ENCODE results near the gene CTNNBL1. TPM values are rescaled to one million over a fixed set of nuclear protein-coding genes. Genes with fewer than 3 reads are reported as not detected.

The CTNNBL1 gene
- total RNA-seq, 1 experiment from 2014 or later = 64.4 TPM

DNA sequence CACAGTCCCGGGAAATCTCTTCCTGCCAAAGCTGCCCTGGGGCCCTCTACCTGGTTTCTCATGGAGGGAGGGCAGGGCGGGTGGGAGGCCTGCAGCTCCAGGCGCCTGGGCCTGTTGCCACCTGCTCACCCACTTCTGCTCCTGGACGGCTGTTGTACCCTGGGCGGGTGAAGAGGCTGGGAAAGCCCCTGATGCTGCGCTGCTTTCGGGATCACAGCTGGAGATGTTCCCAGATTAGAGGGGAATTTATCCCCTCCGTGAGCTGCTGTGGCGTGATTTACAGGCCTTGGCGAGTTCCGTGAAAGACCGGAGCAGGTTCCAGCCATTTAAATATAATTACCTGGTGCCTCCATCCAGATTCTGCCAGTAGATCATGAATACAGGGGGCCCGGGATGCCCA lies 196.8 kb downstream of the CTNNBL1 start (continued):
- no peak for TF ChIP-seq HMGA2 (CRISPR knock-in tag; IDR thresholded peaks at IDR 0.05)
- TF ChIP-seq, protein P1, sequence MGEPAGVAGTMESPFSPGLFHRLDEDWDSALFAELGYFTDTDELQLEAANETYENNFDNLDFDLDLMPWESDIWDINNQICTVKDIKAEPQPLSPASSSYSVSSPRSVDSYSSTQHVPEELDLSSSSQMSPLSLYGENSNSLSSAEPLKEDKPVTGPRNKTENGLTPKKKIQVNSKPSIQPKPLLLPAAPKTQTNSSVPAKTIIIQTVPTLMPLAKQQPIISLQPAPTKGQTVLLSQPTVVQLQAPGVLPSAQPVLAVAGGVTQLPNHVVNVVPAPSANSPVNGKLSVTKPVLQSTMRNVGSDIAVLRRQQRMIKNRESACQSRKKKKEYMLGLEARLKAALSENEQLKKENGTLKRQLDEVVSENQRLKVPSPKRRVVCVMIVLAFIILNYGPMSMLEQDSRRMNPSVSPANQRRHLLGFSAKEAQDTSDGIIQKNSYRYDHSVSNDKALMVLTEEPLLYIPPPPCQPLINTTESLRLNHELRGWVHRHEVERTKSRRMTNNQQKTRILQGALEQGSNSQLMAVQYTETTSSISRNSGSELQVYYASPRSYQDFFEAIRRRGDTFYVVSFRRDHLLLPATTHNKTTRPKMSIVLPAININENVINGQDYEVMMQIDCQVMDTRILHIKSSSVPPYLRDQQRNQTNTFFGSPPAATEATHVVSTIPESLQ (CRISPR knock-in tag; IDR thresholded peaks at IDR 0.05) = no peak
- TF ChIP-seq ZNF317 (CRISPR knock-in tag; IDR thresholded peaks at IDR 0.05; ENCODE audit: borderline replicate concordance, low read depth) = no peak
- no peak for TF ChIP-seq ZBTB21 (CRISPR knock-in tag; IDR thresholded peaks at IDR 0.05; ENCODE audit: borderline replicate concordance)

DNA sequence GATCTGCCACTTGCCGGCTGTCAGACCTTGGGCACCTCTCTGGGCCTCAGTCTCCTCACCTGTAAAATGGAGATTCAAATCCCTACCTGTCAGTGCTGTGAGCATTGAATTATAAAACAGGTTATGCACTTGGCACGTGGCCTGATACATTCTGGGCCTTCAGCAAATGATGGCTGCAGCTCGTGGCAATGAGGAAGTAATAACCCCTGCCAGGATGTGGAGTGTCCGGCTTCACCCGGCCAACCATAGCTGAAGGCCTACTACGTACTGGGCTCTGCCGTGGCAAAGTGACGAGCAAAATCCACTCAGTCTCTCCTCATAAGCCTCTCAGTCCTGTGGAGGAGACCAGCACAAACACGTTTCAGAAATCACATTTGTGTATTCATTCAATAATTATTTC lies 198.2 kb downstream of the CTNNBL1 start:
- no peak for DNase-seq (ENCODE audit: low spot score)
- ATAC-seq = no peak
- no peak for TF ChIP-seq SMAD3 (CRISPR knock-in tag; IDR thresholded peaks at IDR 0.05; ENCODE audit: borderline replicate concordance)
- TF ChIP-seq, protein P2, sequence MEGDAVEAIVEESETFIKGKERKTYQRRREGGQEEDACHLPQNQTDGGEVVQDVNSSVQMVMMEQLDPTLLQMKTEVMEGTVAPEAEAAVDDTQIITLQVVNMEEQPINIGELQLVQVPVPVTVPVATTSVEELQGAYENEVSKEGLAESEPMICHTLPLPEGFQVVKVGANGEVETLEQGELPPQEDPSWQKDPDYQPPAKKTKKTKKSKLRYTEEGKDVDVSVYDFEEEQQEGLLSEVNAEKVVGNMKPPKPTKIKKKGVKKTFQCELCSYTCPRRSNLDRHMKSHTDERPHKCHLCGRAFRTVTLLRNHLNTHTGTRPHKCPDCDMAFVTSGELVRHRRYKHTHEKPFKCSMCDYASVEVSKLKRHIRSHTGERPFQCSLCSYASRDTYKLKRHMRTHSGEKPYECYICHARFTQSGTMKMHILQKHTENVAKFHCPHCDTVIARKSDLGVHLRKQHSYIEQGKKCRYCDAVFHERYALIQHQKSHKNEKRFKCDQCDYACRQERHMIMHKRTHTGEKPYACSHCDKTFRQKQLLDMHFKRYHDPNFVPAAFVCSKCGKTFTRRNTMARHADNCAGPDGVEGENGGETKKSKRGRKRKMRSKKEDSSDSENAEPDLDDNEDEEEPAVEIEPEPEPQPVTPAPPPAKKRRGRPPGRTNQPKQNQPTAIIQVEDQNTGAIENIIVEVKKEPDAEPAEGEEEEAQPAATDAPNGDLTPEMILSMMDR (IDR thresholded peaks at IDR 0.05) = no peak
- no peak for TF ChIP-seq JAZF1 (CRISPR knock-in tag; IDR thresholded peaks at IDR 0.05)
- no peak for TF ChIP-seq IRF2 (CRISPR knock-in tag; IDR thresholded peaks at IDR 0.05; ENCODE audit: borderline replicate concordance, low read depth)
- TF ChIP-seq, protein P3, sequence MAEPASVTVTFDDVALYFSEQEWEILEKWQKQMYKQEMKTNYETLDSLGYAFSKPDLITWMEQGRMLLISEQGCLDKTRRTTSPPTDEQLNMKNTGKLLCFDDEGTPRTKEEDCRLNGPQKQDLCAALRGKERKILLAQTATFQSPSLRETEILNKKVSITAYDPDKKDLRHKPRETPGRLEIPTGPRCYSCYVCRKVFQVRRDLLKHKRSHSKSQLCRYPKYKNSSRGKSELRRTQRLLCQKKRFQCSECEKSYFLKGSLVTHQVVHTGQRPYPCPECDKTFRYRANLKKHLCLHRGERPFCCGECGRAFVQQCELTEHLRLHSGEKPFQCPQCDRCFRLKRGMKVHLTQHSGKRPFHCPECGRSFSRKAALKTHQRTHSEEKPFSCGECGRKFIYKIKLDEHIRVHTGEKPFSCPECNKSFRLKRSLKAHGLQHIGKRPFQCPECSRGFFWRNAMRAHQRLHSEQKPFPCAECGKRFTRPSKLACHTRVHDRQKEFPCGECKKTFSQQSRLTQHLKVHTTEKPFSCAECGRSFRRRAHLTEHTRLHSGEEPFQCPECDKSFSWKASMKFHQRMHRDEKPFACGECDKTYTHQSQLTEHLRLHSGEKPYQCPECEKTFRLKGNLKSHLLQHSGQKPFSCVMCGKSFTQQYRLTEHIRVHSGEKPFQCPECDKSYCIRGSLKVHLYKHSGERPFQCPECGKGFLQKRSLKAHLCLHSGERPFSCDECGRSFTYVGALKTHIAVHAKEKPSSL (CRISPR knock-in tag; conservative IDR thresholded peaks at IDR 0.05) = no peak
- no peak for TF ChIP-seq NFE2L1 (CRISPR knock-in tag; IDR thresholded peaks at IDR 0.05)
- no peak for TF ChIP-seq NFATC4 (CRISPR knock-in tag; IDR thresholded peaks at IDR 0.05)
- TF ChIP-seq SP1 (CRISPR knock-in tag; conservative IDR thresholded peaks at IDR 0.05) = no peak
- TF ChIP-seq, protein P4, sequence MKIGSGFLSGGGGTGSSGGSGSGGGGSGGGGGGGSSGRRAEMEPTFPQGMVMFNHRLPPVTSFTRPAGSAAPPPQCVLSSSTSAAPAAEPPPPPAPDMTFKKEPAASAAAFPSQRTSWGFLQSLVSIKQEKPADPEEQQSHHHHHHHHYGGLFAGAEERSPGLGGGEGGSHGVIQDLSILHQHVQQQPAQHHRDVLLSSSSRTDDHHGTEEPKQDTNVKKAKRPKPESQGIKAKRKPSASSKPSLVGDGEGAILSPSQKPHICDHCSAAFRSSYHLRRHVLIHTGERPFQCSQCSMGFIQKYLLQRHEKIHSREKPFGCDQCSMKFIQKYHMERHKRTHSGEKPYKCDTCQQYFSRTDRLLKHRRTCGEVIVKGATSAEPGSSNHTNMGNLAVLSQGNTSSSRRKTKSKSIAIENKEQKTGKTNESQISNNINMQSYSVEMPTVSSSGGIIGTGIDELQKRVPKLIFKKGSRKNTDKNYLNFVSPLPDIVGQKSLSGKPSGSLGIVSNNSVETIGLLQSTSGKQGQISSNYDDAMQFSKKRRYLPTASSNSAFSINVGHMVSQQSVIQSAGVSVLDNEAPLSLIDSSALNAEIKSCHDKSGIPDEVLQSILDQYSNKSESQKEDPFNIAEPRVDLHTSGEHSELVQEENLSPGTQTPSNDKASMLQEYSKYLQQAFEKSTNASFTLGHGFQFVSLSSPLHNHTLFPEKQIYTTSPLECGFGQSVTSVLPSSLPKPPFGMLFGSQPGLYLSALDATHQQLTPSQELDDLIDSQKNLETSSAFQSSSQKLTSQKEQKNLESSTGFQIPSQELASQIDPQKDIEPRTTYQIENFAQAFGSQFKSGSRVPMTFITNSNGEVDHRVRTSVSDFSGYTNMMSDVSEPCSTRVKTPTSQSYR (CRISPR knock-in tag; IDR thresholded peaks at IDR 0.05) = no peak
- TF ChIP-seq, protein P5, sequence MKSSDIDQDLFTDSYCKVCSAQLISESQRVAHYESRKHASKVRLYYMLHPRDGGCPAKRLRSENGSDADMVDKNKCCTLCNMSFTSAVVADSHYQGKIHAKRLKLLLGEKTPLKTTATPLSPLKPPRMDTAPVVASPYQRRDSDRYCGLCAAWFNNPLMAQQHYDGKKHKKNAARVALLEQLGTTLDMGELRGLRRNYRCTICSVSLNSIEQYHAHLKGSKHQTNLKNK (CRISPR knock-in tag; IDR thresholded peaks at IDR 0.05) = no peak
- TF ChIP-seq ZNF263 (CRISPR knock-in tag; IDR thresholded peaks at IDR 0.05; ENCODE audit: low read depth) = no peak
- TF ChIP-seq, protein P6, sequence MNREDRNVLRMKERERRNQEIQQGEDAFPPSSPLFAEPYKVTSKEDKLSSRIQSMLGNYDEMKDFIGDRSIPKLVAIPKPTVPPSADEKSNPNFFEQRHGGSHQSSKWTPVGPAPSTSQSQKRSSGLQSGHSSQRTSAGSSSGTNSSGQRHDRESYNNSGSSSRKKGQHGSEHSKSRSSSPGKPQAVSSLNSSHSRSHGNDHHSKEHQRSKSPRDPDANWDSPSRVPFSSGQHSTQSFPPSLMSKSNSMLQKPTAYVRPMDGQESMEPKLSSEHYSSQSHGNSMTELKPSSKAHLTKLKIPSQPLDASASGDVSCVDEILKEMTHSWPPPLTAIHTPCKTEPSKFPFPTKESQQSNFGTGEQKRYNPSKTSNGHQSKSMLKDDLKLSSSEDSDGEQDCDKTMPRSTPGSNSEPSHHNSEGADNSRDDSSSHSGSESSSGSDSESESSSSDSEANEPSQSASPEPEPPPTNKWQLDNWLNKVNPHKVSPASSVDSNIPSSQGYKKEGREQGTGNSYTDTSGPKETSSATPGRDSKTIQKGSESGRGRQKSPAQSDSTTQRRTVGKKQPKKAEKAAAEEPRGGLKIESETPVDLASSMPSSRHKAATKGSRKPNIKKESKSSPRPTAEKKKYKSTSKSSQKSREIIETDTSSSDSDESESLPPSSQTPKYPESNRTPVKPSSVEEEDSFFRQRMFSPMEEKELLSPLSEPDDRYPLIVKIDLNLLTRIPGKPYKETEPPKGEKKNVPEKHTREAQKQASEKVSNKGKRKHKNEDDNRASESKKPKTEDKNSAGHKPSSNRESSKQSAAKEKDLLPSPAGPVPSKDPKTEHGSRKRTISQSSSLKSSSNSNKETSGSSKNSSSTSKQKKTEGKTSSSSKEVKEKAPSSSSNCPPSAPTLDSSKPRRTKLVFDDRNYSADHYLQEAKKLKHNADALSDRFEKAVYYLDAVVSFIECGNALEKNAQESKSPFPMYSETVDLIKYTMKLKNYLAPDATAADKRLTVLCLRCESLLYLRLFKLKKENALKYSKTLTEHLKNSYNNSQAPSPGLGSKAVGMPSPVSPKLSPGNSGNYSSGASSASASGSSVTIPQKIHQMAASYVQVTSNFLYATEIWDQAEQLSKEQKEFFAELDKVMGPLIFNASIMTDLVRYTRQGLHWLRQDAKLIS (CRISPR knock-in tag; IDR thresholded peaks at IDR 0.05; ENCODE audit: borderline replicate concordance) = no peak
- TF ChIP-seq ZNF121 (CRISPR knock-in tag; IDR thresholded peaks at IDR 0.05) = no peak
- TF ChIP-seq ZNF219 (CRISPR knock-in tag; IDR thresholded peaks at IDR 0.05; ENCODE audit: borderline replicate concordance) = no peak
- ChIA-PET CTCF (interaction anchor here (0.6 to 3.8 kb wide), 7 partner anchors 10 to 407 kb away, joined by 3 to 18 read pairs (median 4); no protein-coding TSS in a partner anchor), POLR2A (no interaction called here)
- H3K9me3 Mint-ChIP-seq = no peaks in the 10 kb centered on the region
- peaks cover 2% of the 10 kb centered on the region for H3K4me1 Mint-ChIP-seq
- H3K36me3 Mint-ChIP-seq = no peaks in the 10 kb centered on the region
- no peak overlapping the region for H3K4me3 Mint-ChIP-seq
- H3K27ac Mint-ChIP-seq = no peak overlapping the region
- no peaks in the 10 kb centered on the region for H3K27me3 Mint-ChIP-seq (ENCODE audit: low read depth)
